Testis (tissue), 2 donors: ENCODE data around the gene FOSL1.

Experiments used
- CTCF ChIP-seq, 3 experiments: fragments of 450-650 bp in 2 of 3; fragments of 200-600 bp in 1 of 3; sonication (generic) in 1 of 3; IDR thresholded peaks; one replicate each; pipeline ENCODE4 v1.5.1; 2016 to 2019; ENCODE audit warnings: antibody characterized with exemption in 3 of 3, mild to moderate bottlenecking in 2 of 3, moderate library complexity in 1 of 3
- POLR2A ChIP-seq: fragments of 450-650 bp; IDR thresholded peaks from one replicate; pipeline ENCODE4 v1.6.1; 2017; ENCODE audit warnings: antibody characterized with exemption, mild to moderate bottlenecking, moderate library complexity

- TF ChIP-seq CTCF (IDR thresholded peaks at IDR 0.05) (no peak), POLR2A (no peak)
Observed at GRCh38 chr11:65920372-65920802, 20.2 kb upstream of the FOSL1 start.
